SW 1271 (cell line): ENCODE data around the gene KLHL29.

Experiments
- DNase-seq, 2 experiments: peaks; one replicate each; lab custom pipeline; 2025; lab: John Stamatoyannopoulos, UW

The KLHL29 gene

GRCh38 chr2:23513245-23513871, 128.4 kb downstream of the KLHL29 start:
- no peak for DNase-seq

- DNase-seq = no peak
Measured at GRCh38 chr2:23513872-23514793, 129.2 kb downstream of the KLHL29 start.

DNA sequence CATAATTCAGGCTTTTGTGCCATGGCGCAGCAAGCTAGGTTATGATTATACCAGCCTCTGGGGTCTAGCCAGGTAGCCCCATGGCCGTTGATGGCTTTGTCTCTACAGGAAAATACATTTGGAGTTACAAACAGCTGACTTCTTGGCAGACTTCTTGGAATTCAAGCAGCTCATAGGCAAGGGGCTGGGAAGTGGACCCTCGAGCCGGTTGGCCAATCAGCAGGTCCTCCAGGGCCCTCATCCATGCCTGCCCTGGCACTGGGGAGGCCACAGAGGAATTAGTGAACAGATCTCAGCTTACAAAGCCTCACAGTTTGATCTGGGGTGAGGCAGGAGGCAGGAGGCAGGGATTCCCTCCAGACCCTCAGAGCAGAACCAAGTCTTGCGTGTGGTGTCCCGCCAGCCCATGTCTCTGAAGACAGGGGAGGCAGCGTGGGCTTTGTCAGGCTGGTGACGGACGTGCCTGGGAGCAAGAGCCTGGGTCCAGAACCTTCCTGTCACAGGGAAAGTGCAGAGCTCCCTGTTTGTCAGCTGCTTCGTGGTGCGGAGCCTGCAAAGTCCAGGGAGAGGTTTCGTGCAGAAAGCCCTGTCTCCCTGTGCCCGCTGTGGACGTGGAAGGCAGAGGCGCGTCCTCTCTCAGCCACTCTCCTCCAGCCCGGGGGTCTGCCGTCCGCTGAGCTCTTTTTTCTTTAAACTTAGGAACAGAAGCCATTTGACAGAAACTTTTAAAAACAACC, 131.7 kb downstream of the KLHL29 start:
- no peak for DNase-seq

DNA sequence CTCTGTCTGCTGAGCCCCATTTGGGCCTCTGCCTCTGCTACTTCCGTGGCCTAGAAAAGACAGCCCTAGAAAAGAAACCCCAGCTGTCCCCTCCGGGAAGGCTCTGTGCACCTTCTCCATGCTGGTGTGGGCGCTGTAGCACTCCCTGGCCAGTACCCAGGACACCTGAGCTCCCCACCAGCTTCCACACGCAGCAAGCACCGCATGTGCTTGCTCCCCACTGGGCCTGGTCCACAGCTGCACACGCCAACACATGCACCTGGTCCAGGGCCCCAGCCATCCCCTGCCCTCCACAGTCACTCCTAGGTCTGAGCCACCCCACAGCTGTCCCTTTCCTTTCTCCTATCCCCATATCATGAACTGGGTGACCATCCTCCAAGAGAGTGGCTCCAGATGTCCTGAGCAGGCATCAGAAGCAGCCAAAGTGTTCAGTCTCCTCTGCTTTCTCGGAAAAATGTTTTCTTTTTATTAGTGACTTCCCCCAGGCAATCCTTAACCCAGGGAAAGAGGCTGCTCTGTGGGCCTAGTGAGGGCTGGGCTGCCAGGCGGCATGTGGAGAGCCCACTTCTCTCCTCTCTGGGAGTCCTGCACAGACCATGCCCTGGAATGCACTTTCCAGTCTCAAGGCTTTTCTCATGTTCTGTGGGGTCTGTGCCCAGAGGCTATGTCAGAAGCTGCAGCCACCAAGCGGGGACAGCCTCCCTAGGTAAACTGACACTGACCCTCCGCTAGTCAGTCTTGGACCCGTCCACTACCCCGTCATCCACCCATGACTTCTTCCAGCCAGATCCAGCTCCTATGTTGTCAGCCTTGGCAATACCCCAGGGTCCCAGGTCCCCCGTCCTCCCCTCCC, 133.7 kb downstream of the KLHL29 start:
- no peak for DNase-seq

DNA sequence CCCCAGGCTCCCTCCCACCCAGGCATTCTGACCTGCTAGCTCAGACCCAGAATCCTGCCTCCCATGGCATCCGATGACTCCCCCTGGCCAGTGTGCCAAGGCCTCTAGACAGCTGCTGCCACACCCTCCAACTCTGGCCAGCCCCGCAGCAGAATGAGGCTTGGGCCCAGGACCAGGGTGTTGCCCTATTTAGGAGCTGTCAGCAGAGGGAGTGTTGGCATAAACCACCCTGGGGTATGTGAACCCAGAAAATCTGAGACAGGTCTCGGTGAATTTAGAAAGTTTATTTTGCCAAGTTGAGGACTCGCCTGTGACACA, 134.3 kb downstream of the KLHL29 start:
- DNase-seq = no peak

DNA sequence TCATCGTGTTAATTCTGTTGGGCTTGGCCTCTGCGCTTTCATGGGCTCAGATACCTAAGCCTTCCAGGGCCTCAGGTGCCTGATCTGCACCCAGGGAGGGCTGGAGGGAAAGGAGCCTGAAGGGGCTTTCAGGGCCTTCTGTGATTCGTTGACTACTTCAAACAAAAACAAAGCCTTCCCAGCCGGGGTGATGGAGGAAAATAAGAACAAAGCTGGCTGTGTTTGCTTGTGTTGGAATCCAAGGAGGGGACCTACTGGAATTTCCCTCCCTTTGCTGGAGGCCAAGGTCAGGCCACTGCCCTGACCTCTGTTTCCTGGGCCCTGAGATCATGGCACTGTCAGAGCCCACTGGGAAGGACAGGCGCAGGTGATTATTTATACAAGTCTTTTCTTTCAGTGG, 135.3 kb downstream of the KLHL29 start:
- peak in 1 of 2 experiments; percentile 34 for DNase-seq

DNA sequence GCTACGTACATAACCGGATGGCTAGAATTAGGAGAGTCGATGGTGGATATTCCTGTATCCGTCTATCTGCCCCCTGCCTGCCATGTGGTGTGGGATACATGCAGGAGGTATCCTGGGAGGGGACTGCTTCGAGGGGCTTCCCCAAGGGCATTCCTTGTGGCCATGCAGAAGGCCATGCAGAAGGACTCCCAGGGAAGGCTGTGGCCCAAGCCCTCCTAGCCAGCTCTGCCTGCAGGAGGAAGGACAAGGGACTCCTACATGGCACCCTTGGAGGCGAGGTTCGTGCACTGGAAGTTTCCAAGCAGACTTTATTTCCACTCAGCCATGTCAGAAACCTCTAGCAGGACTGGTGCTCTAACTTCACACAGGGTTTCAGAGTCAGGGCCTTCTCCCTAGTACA, 136.1 kb downstream of the KLHL29 start:
- DNase-seq = no peak

DNA sequence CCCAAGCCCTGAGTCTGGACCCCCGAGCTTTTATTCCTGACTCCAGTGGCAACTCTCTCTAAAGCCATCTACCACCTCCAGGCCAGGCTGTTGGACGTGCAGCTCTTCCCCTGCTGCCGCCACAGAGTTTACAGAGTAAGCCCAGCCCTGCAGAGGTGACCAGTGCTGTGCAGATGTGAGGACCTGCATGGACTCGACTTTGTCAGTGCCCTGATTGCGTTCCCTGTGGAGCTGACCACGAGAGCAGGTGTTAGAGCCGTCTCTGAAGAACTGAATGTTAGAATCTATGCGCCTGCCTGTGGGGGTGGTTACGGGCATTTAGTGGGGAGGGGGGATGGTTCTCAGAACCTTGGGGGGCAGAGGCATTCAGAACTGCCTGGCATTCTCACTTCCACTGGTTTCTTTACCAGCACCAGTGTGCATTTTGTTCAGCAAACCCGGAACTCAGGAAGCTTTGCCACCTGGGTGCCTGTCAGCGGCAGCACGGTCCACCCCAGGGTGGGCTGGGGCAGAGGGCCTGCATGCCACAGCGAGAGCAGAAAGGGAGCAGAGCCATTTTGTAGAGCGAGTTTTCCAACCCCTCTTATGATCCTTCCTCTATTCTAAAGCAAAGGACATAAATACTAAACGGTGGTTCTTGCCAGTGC, 137.9 kb downstream of the KLHL29 start:
- no peak for DNase-seq

DNA sequence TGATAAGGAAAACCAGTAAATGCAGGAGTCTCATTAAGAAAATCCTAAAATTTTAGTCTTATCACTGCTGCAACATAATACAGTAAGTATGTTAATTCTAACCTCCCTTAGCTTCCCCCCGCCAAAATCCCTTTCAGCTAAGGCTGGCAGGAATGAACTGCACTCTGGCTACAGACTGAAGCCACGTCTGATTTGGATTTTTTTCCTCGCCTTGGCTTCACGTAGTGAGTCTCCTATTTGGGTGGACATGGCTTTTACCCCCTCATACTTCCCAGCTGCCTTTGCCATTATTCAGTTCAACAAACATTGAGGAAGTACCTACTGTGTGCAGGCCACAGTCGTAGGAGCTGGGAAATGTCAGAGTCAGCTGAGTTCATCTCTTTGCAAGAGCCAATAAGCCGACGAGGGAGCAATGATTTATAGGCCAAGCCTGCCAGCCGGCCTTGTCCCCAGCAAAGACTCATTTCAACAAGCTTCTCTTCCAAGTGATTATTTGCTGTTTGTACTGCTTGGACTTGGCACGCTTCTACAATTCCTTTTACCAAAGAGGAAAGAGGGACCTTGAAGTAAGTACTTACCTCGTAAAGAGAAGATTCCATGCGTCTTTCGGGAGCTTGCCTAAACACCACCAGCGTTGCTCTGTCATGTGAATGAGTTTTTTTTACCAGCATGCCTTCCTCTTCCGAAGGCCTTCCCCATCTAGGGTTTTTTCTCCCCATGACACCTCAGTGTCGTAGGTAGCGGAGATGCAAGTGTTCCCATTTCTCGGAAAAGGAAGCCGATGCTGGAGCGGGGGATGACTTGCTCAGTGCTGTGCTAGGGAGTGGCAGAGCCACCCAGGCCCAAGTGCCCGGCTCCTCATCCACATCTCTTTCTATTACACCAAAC, 138.6 kb downstream of the KLHL29 start:
- DNase-seq = no peak

DNA sequence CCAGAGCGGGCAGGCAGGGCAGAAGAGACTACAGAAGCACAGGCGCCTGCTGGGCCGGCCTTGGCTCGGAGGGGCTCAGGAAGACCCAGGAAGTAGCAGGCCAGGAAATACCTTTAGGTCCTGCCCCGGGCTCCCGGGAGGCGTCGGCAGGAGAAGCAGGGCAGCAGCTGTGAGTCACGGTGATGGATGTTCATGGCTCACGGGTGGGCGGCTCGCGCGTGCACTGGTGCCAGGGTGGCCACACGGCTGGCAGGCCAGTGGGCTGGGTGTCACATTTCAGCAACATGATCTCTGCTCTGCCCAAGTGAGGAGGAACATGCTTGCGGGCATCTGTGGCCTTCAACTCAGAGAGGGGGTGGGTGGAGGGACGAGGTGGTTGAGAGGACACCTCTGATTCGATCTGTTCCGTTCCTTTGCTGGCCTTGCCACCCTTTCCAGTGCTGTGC, 139.3 kb downstream of the KLHL29 start:
- no peak for DNase-seq

DNA sequence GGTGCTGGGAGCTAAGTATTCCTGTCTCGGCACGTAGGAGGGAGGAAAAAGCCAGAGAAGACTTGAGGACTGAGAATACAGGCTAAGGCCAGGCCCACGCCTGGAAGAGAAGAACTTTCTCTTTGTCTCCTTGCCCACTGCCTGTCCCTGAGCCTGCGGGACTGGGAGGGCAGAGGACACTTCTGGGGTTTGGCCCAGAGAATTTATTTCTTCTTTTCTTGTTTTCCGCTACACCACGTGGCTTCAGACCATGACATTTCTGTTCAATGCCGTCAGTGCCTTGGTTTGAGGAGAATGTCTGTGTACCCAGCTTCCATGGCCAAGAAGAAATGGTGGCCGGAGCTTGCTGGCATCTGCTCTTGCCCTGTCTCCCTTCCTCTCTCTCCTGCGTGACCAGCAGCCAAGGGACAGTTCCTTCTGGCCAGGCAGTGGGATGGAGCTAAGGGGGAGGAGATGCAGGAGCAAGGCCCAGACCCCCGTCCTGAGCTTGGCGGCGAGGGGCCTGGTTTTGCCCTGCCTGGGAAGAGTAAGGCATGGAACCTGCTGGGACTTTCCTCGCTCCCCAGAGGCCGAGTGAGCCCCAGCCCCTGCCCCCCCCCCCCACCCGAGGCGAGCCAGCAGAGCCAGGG, 140.3 kb downstream of the KLHL29 start:
- no peak for DNase-seq

DNA sequence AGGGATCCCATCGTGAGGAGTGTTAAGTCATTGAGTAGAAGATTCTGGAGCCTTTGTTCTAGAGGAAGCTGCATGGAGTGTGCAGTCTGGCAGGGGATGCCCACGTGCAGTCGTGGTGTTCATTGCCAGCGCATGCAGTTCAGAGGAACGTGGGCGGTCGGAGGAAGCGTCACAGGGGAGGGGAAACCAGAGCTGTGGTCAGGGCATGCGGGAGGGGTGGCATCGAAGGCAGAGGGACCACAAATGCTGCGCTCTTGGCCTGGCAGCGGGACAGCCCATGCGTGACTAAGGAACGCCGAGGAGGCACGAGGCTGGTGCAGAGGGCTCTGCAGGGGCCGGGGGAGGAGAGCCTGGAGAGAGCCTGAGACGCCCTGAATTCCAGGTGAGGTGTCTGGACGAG, 141.1 kb downstream of the KLHL29 start:
- DNase-seq = no peak

DNA sequence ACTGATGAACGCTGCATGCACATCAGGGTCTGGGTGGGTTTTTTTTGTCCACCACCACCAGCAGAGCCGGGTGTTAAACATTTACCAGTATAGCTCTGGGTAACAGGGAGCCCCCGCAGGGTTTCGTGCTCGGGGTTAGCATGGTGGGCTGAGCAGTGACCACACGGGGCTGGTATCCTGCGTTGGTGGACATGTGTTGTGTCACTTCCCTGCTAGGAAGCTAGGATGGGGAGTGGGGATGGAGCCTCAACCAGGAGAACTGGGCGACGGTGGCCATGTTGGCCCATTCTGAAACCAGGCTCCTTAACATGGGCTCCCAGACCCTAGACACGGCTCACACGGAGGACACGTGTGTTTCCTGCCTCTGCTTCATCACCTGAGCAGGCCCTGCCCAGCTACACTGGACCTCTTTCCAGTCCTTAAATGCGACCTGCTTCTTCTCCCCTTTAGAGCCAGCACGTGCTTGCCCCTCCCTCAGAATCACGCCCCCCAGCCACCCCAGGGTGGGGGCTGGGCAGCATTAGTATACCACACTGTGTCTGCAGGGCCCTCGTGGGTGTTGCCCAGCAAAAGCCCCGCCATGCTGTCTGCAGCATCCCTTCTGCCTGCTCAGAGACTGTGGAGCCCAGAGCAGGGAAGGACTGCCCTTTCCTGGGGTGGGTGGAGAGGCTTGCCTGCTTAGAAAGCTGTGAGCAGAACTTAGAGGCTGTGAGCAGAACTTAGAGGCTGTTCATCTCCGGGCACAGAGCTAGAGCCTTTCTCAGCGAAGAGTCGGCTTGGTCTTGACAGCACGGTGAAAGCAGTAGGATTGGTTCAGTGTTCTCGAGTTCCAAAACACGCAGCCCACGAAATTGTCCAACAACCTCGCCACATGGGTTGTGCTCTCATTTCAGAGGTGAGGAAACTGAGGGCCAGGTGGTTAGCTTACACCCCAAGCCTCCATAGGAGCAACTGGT, 142.1 kb downstream of the KLHL29 start:
- DNase-seq = no peak

- no peak for DNase-seq
Measured at GRCh38 chr2:23528171-23528570, 143.2 kb downstream of the KLHL29 start.

DNA sequence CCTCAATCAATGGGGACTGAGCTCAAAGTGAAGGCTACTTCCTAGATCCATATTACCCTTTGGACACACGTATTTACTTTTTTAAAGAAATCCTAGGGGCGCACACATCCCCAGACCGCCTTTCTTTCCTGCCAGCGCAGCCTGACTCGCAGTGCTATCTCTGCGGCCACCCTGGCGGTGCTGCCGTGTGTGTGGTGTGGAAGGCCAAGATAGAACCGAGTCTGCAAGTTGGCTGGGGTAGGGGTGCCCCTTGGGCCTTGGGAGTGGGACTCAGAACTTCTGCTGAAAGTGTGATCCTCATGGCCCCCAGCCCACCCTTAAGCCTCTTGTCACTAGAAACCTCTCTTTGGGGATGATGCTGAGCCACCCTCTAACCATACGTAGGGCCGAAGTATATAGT, 143.7 kb downstream of the KLHL29 start:
- no peak for DNase-seq

- DNase-seq = no peak
Measured at GRCh38 chr2:23529659-23530058, 144.7 kb downstream of the KLHL29 start.

- no peak for DNase-seq
Measured at GRCh38 chr2:23530206-23530908, 145.4 kb downstream of the KLHL29 start.

GRCh38 chr2:23530909-23531276, 145.9 kb downstream of the KLHL29 start:
- no peak for DNase-seq
